Prostate gland (tissue), 2 donors: ENCODE data around the gene FGA. TPM values are rescaled to one million over a fixed set of nuclear protein-coding genes. Genes with fewer than 3 reads are reported as not detected.
"Not testable (repeated sequence)": the region's sequence is repeated elsewhere in the genome, so short reads cannot be mapped to it uniquely, and the experiment has no call there.

Source experiments
- DNase-seq: peaks from one replicate; pipeline ENCODE4 v3.0.0-alpha.2; 2019; ENCODE audit warnings: low spot score
- H3K27ac ChIP-seq, 2 donors: fragments of 200-600 bp; sonication (generic); 2 replicates each; pipeline ENCODE4 v1.5.1; 2017 to 2019
- H3K27me3 ChIP-seq: fragments of 200-600 bp; sonication (generic); replicated peaks from 2 replicates; pipeline ENCODE4 v1.5.1; 2019; ENCODE audit not compliant: insufficient read depth
- H3K36me3 ChIP-seq, 2 donors: fragments of 200-600 bp; sonication (generic); 1 replicate in 1 of 2; 2 replicates in 1 of 2; pipeline versions ENCODE4 v1.5.1 to v1.8.1; 2017 to 2019
- H3K4me1 ChIP-seq: fragments of 200-600 bp; sonication (generic); replicated peaks from 2 replicates; pipeline ENCODE4 v1.5.1; 2019
- H3K4me3 ChIP-seq, 2 donors: fragments of 200-600 bp; sonication (generic); 2 replicates each; pipeline ENCODE4 v1.5.1; 2017 to 2019
- H3K9me3 ChIP-seq: fragments of 200-600 bp; sonication (generic); 2 replicates; pipeline ENCODE4 v1.5.1; 2017
- POLR2A ChIP-seq: fragments of 450-650 bp; IDR thresholded peaks from one replicate; pipeline ENCODE4 v1.6.1; 2016; ENCODE audit warnings: antibody characterized with exemption, mild to moderate bottlenecking
- POLR2AphosphoS5 ChIP-seq: sonication (generic); formaldehyde crosslinking; IDR thresholded peaks from one replicate; pipeline ENCODE4 v1.6.1; 2017; ENCODE audit warnings: antibody characterized with exemption
- WGBS: methylation state at CpG from one replicate; pipeline ENCODE4 v1.1.5; 2018; 5-methylcytosine and 5-hydroxymethylcytosine counted together
- intact Hi-C: fragments of 100-400 bp; cut with DNase I; formaldehyde crosslinking; loops from one replicate; pipeline ENCODE4 v1.14.2; 2022
- total RNA-seq, 2 donors: library from RNA; depleted of rRNA; stranded (reverse); fragments of >200 nt; gene quantifications; one replicate each; pipeline ENCODE4 v1.1.0, GENCODE V29; 2016
- TF ChIP-seq, protein P1 (sequence below), 4 experiments: fragments of 200-600 bp in 2 of 4; fragments of 450-650 bp in 2 of 4; sonication (generic) in 2 of 4; IDR thresholded peaks; 1 replicate in 3 of 4; 2 replicates in 1 of 4; pipeline ENCODE4 v1.5.1; 2016 to 2019; ENCODE audit warnings: antibody characterized with exemption in 4 of 4, mild to moderate bottlenecking in 2 of 4, moderate library complexity in 2 of 4

FGA gene
- total RNA-seq, 2 donors from 2014 or later = 0.68 TPM; not detected in 1

DNA sequence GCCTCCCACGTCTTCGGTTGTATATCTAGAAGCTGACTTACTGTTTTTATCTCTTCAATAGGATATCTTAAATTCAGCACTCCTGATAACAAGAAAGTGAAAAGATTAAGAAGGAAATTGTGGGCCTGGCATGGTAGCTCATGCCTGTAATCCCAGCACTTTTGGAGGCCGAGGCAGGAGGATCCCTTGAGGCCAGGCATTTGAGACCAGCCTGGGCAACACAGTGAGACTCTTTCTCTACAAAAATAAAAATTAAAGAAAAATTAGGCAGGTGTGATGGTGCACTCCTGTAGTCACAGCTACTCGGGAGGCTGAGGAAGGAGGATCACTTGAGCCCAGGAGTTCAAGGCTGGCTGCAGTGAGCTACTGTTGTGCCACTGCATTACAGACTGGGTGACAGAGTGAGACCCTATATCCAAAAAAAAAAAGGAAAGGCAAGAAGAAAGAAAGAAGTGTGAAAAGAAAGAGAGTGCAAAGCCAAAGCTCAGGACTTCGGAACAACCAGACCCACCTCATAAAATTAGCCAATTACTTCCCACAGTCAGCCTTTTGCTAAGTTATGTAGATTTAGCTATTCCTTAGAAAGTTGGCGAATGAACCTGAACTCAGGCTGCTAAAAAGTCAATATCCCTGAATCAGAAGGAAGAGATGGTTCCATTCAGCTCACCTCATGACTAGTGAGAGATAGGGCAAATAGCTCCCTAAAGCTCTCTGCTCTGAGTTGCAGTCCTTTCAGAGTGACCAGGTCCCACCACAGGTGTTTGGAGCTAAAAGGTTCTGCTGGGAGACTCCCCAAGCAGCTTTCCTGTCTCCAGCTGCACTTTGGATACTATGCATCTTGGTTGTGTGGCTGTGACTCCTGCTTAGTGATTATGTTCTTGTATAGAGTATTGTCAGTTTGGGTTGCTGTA lies 12.7 kb upstream of the FGA start:
- H3K4me3 ChIP-seq = no peak overlapping the region
- H3K27me3 ChIP-seq = no peaks in the 10 kb centered on the region
- no peaks in the 10 kb centered on the region for H3K36me3 ChIP-seq
- no peak for DNase-seq
- no peaks in the 10 kb centered on the region for H3K9me3 ChIP-seq
- no peak overlapping the region for H3K27ac ChIP-seq
- 86% methylated on average over 6 of the region's 6 CpGs for WGBS
- TF ChIP-seq, protein P1, sequence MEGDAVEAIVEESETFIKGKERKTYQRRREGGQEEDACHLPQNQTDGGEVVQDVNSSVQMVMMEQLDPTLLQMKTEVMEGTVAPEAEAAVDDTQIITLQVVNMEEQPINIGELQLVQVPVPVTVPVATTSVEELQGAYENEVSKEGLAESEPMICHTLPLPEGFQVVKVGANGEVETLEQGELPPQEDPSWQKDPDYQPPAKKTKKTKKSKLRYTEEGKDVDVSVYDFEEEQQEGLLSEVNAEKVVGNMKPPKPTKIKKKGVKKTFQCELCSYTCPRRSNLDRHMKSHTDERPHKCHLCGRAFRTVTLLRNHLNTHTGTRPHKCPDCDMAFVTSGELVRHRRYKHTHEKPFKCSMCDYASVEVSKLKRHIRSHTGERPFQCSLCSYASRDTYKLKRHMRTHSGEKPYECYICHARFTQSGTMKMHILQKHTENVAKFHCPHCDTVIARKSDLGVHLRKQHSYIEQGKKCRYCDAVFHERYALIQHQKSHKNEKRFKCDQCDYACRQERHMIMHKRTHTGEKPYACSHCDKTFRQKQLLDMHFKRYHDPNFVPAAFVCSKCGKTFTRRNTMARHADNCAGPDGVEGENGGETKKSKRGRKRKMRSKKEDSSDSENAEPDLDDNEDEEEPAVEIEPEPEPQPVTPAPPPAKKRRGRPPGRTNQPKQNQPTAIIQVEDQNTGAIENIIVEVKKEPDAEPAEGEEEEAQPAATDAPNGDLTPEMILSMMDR (IDR thresholded peaks at IDR 0.05) = no peak
- TF ChIP-seq POLR2AphosphoS5 = no peak
- no peak for TF ChIP-seq POLR2A
- intact Hi-C loops = no loop called here
- H3K4me1 ChIP-seq = no peaks in the 10 kb centered on the region

- DNase-seq = no peak
- H3K4me1 ChIP-seq = no peaks in the 10 kb centered on the region
- H3K27ac ChIP-seq = no peak overlapping the region
- 74% methylated on average over 1 of the region's 1 CpG for WGBS
- H3K9me3 ChIP-seq = no peaks in the 10 kb centered on the region
- no peaks in the 10 kb centered on the region for H3K27me3 ChIP-seq
- no peaks in the 10 kb centered on the region for H3K36me3 ChIP-seq
- no peak overlapping the region for H3K4me3 ChIP-seq
- no peak for TF ChIP-seq POLR2A
- TF ChIP-seq, protein P1 (IDR thresholded peaks at IDR 0.05) = no peak
- no peak for TF ChIP-seq POLR2AphosphoS5
- intact Hi-C loops = no loop called here
Measured at GRCh38 chr4:154602404-154603020, 12.0 kb upstream of the FGA start.

- intact Hi-C loops = no loop called here
- no peaks in the 10 kb centered on the region for H3K4me1 ChIP-seq
- H3K9me3 ChIP-seq = no peaks in the 10 kb centered on the region
- H3K27ac ChIP-seq = no peak overlapping the region
- 77% methylated on average over 7 of the region's 7 CpGs for WGBS
- no peaks in the 10 kb centered on the region for H3K27me3 ChIP-seq
- no peak for DNase-seq
- no peaks in the 10 kb centered on the region for H3K36me3 ChIP-seq
- no peak overlapping the region for H3K4me3 ChIP-seq
- no peak for TF ChIP-seq POLR2A
- TF ChIP-seq, protein P1 (IDR thresholded peaks at IDR 0.05) = no peak
- no peak for TF ChIP-seq POLR2AphosphoS5
Measured at GRCh38 chr4:154597798-154598774, 7.5 kb upstream of the FGA start.

DNA sequence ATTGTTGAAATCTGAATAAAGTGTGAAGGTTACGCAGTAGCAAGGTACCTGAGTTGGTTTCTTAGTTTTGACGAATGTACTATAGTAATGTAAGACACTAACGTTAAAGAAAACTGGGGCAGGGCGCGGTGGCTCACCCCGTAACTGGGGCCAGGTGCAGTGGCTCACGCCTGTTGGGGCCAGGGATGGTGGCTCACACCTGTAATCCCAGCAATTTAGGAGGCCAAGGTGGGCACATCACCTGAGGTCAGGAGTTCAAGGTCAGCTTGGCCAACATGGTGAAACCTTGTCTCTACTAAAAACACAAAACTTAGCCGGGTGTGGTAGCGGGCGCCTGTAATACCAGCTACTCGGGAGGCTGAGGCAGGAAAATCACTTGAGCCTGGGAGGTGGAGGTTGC lies 6.7 kb upstream of the FGA start:
- WGBS = 87% methylated on average over 11 of the region's 11 CpGs
- H3K27ac ChIP-seq, H3K4me3 ChIP-seq, H3K9me3 ChIP-seq, H3K36me3 ChIP-seq, DNase-seq, intact Hi-C loops, H3K27me3 ChIP-seq, H3K4me1 ChIP-seq: not testable (repeated sequence)

DNA sequence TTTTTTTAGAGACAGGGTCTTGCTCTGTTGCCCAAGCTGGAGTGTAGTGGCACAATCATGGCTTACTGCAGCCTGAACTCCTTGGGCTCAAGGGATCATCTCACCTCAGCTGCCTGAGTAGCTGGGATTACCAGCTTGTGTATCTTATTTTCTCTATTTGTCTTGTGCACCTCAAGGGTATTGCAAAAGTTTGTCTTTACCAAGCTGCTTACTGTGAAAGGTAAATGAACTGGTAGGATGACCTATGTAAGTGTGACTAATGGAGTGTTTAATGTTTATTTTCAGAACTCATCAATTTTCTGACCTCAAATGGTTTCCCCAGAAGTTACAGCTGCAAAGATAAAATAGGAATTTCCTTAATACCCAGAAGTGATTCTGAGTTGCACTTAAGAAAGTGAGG lies 5.3 kb upstream of the FGA start:
- no peak for TF ChIP-seq POLR2A
- TF ChIP-seq, protein P1 (IDR thresholded peaks at IDR 0.05) = no peak
- no peak for TF ChIP-seq POLR2AphosphoS5
- DNase-seq = no peak

GRCh38 chr4:154594343-154594742 lies 3.8 kb upstream of the FGA start:
- H3K4me3 ChIP-seq, H3K36me3 ChIP-seq, H3K27me3 ChIP-seq, H3K4me1 ChIP-seq, intact Hi-C loops, H3K9me3 ChIP-seq, DNase-seq, H3K27ac ChIP-seq: not testable (repeated sequence)
- 94% methylated on average over 3 of the region's 3 CpGs for WGBS

More for the DNA sequence above, 5.3 kb upstream of the FGA start:
- Histone ChIP-seq H3K4me3 (no peak overlapping the region), H3K4me1 (no peaks in the 10 kb centered on the region), H3K9me3 (no peaks in the 10 kb centered on the region), H3K27me3 (no peaks in the 10 kb centered on the region), H3K36me3 (no peaks in the 10 kb centered on the region), H3K27ac (no peak overlapping the region)
- intact Hi-C loops = no loop called here
